Ecto neural progenitor cell (in vitro differentiated cells): ENCODE data around the gene HMCN2.
"Not testable (repeated sequence)": the region's sequence is repeated elsewhere in the genome, so short reads cannot be mapped to it uniquely, and the experiment has no call there.

Experiments used
- DNase-seq: peaks from one replicate; pipeline ENCODE4 v3.0.0-alpha.2; 2018; ENCODE audit warnings: low spot score

The HMCN2 gene

GRCh38 chr9:130330202-130330862, 64.8 kb downstream of the HMCN2 start:
- no peak for DNase-seq

GRCh38 chr9:130331061-130331460, 65.5 kb downstream of the HMCN2 start:
- no peak for DNase-seq

- no peak for DNase-seq
Observed at GRCh38 chr9:130331573-130331972, 66.0 kb downstream of the HMCN2 start.

GRCh38 chr9:130332384-130332926, 66.9 kb downstream of the HMCN2 start:
- DNase-seq: no peak

- no peak for DNase-seq
Observed at GRCh38 chr9:130333041-130333711, 67.6 kb downstream of the HMCN2 start.

GRCh38 chr9:130333712-130334062, 68.1 kb downstream of the HMCN2 start:
- no peak for DNase-seq

- no peak for DNase-seq
Observed at GRCh38 chr9:130334915-130335314, 69.4 kb downstream of the HMCN2 start.

- no peak for DNase-seq
Observed at GRCh38 chr9:130336027-130336610, 70.6 kb downstream of the HMCN2 start.

GRCh38 chr9:130336885-130337284, 71.3 kb downstream of the HMCN2 start:
- DNase-seq: no peak

- no peak for DNase-seq
Observed at GRCh38 chr9:130337318-130337717, 71.8 kb downstream of the HMCN2 start.

GRCh38 chr9:130337784-130338380, 72.3 kb downstream of the HMCN2 start:
- no peak for DNase-seq

- DNase-seq: not testable (repeated sequence)
Observed at GRCh38 chr9:130338891-130339290, 73.3 kb downstream of the HMCN2 start.

GRCh38 chr9:130339306-130339705, 73.7 kb downstream of the HMCN2 start:
- no peak for DNase-seq

GRCh38 chr9:130340011-130340410, 74.5 kb downstream of the HMCN2 start:
- no peak for DNase-seq

GRCh38 chr9:130340557-130340956, 75.0 kb downstream of the HMCN2 start:
- DNase-seq: not testable (repeated sequence)

- no peak for DNase-seq
Observed at GRCh38 chr9:130341128-130341527, 75.6 kb downstream of the HMCN2 start.

GRCh38 chr9:130341839-130342713, 76.5 kb downstream of the HMCN2 start:
- no peak for DNase-seq

- DNase-seq: no peak
Observed at GRCh38 chr9:130342714-130343085, 77.1 kb downstream of the HMCN2 start.

GRCh38 chr9:130343445-130343918, 77.9 kb downstream of the HMCN2 start:
- peak; percentile 83 for DNase-seq

- DNase-seq: no peak
Observed at GRCh38 chr9:130344366-130344765, 78.8 kb downstream of the HMCN2 start.

- DNase-seq: no peak
Observed at GRCh38 chr9:130345009-130345896, 79.7 kb downstream of the HMCN2 start.
